Hepatocyte (in vitro differentiated cells): ENCODE measurements around the gene TANGO6.

Experiments
- CTCF ChIP-seq: fragments of 200-600 bp; sonication (generic); IDR thresholded peaks from 2 replicates; pipeline ENCODE4 v1.5.1; 2016; ENCODE audit warnings: antibody characterized with exemption, mild to moderate bottlenecking; ENCODE audit not compliant: poor library complexity
- EZH2 ChIP-seq: fragments of 200-600 bp; sonication (generic); IDR thresholded peaks from 2 replicates; pipeline ENCODE4 v1.6.1; 2016; ENCODE audit warnings: antibody characterized with exemption, mild to moderate bottlenecking, borderline replicate concordance

GRCh38 chr16:68857479-68857878 is 14.1 kb downstream of the TANGO6 start:
- no peak for TF ChIP-seq CTCF
- TF ChIP-seq EZH2 = no peak
